ENCODE results near the gene GP1BB.

The GP1BB gene

GRCh38 chr22:19740586-19740985 lies 17.2 kb downstream of the GP1BB start:
- FAIRE-seq (no peak), DNase-seq (ENCODE audit: insufficient read length, low spot score) (no peak)
- TF ChIP-seq CTCF (IDR thresholded peaks at IDR 0.05; ENCODE audit: insufficient read depth, missing control alignments) = no peak

GRCh38 chr22:19741053-19741452 lies 17.7 kb downstream of the GP1BB start:
- TF ChIP-seq CTCF (IDR thresholded peaks at IDR 0.05; ENCODE audit: insufficient read depth, missing control alignments) = no peak
- DNase-seq (ENCODE audit: insufficient read length, low spot score) = no peak
- no peak for FAIRE-seq

GRCh38 chr22:19742160-19743066 lies 19.1 kb downstream of the GP1BB start:
- DNase-seq (ENCODE audit: insufficient read length, low spot score) = no peak
- TF ChIP-seq CTCF (IDR thresholded peaks at IDR 0.05; ENCODE audit: insufficient read depth, missing control alignments) = no peak
- no peak for FAIRE-seq

- FAIRE-seq = no peak
- no peak for DNase-seq (ENCODE audit: insufficient read length, low spot score)
- TF ChIP-seq CTCF (IDR thresholded peaks at IDR 0.05; ENCODE audit: insufficient read depth, missing control alignments) = no peak
Observed at GRCh38 chr22:19743081-19743480, 19.7 kb downstream of the GP1BB start.

GRCh38 chr22:19743651-19744050 lies 20.3 kb downstream of the GP1BB start:
- no peak for TF ChIP-seq CTCF (IDR thresholded peaks at IDR 0.05; ENCODE audit: insufficient read depth, missing control alignments)
- DNase-seq (ENCODE audit: insufficient read length, low spot score) = no peak
- no peak for FAIRE-seq

GRCh38 chr22:19744350-19745006 lies 21.1 kb downstream of the GP1BB start:
- DNase-seq (ENCODE audit: insufficient read length, low spot score) (no peak), FAIRE-seq (no peak)
- TF ChIP-seq CTCF (IDR thresholded peaks at IDR 0.05; ENCODE audit: insufficient read depth, missing control alignments) = no peak

All from D721Med (cell line).